GM12878 (cell line): ENCODE data around the gene SNCA. TPM values are rescaled to one million over a fixed set of nuclear protein-coding genes. Genes with fewer than 3 reads are reported as not detected.

ENCODE experiments used
- ATAC-seq: fragments of 200-7000 bp; cut with Tn5 transposase; 3 replicates; pipeline ENCODE4 v1.9.1; 2020; ENCODE audit warnings: mild to moderate bottlenecking, moderate library complexity
- BruUV-seq: library from RNA; stranded (reverse); fragments of 400-500 nt; replicated peaks from 2 replicates; lab custom pipeline; 2021; lab: Mats Ljungman, UMichigan
- CTCF ChIA-PET: fragments of 300-600 bp; sonication (Branson Sonifier 250); formaldehyde crosslinking; extraction: SDS; loops from one replicate; lab custom pipeline; 2021; ENCODE audit warnings: inconsistent platforms; lab: Yijun Ruan, JAX
- POLR2A ChIA-PET: fragments of 350-600 bp; formaldehyde crosslinking; extraction: SDS; loops from one replicate; lab custom pipeline; 2021; ENCODE audit warnings: inconsistent platforms; lab: Charles Lee
- RAD21 ChIA-PET: fragments of 300-600 bp; sonication (Branson Sonifier 250); formaldehyde crosslinking; loops from one replicate; lab custom pipeline; 2023; ENCODE audit warnings: antibody characterized with exemption; ENCODE audit not compliant: unreplicated experiment; lab: Charles Lee
- SMC1A ChIA-PET: fragments of 300-600 bp; sonication (Branson Sonifier 250); formaldehyde crosslinking; loops from one replicate; lab custom pipeline; 2023; ENCODE audit not compliant: unreplicated experiment, uncharacterized antibody; lab: Charles Lee
- DNase-seq: peaks from one replicate; pipeline ENCODE4 v3.0.0-alpha.2; 2011; ENCODE audit warnings: low read depth, low spot score
- FAIRE-seq: peaks from 3 replicates; lab custom pipeline; 2011; peaks lifted over from hg19 to GRCh38; lab: Jason Lieb, UNC
- H2AFZ ChIP-seq: 2 replicates; pipeline ENCODE4 v1.6.0; 2011; ENCODE audit warnings: low read depth, low read length, control low read depth; ENCODE audit not compliant: control insufficient read depth
- H3K27ac ChIP-seq: 2 replicates; pipeline ENCODE4 v1.5.1; 2011; ENCODE audit warnings: control low read depth; ENCODE audit not compliant: control insufficient read depth, insufficient read depth
- H3K27me3 ChIP-seq, 2 experiments: replicated peaks in 1 of 2; 2 replicates each; pipeline versions ENCODE4 v1.6.0 to v1.6.1; 2011; ENCODE audit warnings: low read length in 1 of 2; ENCODE audit not compliant: control insufficient read depth in 2 of 2, insufficient read depth in 2 of 2
- H3K36me3 ChIP-seq, 2 experiments: 2 replicates each; pipeline ENCODE4 v1.5.1; 2011; ENCODE audit warnings: low read length in 1 of 2; ENCODE audit not compliant: control insufficient read depth in 2 of 2, insufficient read depth in 2 of 2
- H3K4me1 ChIP-seq: 2 replicates; pipeline ENCODE4 v1.6.1; 2011; ENCODE audit warnings: mild to moderate bottlenecking, low read length, moderate library complexity, mixed read lengths; ENCODE audit not compliant: control insufficient read depth, insufficient read depth
- H3K4me2 ChIP-seq: 2 replicates; pipeline ENCODE4 v1.6.0; 2011; ENCODE audit warnings: control low read depth; ENCODE audit not compliant: control insufficient read depth, insufficient read depth
- H3K4me3 ChIP-seq: fragments of 200-600 bp; sonication (generic); 2 replicates; pipeline ENCODE4 v1.5.1; 2016
- H3K79me2 ChIP-seq: 2 replicates; pipeline ENCODE4 v1.6.0; 2011; ENCODE audit warnings: low read length; ENCODE audit not compliant: control insufficient read depth, insufficient read depth
- H3K9ac ChIP-seq: 2 replicates; pipeline ENCODE4 v1.8.0; 2011; ENCODE audit warnings: low read length, control low read depth, mixed read lengths; ENCODE audit not compliant: control insufficient read depth, insufficient read depth
- H3K9me3 ChIP-seq: replicated peaks from 3 replicates; pipeline ENCODE4 v1.5.1; 2011; ENCODE audit warnings: mild to moderate bottlenecking, low read length; ENCODE audit not compliant: control insufficient read depth, insufficient read depth
- H4K20me1 ChIP-seq: 2 replicates; pipeline ENCODE4 v1.6.0; 2011; ENCODE audit not compliant: control insufficient read depth, insufficient read depth
- CBFB ChIP-seq: IDR thresholded peaks from 2 replicates; pipeline ENCODE4 v1.6.1; 2016; ENCODE audit warnings: antibody characterized with exemption, low read depth
- CREB1 ChIP-seq: IDR thresholded peaks from 2 replicates; pipeline ENCODE4 v1.6.1; 2012; ENCODE audit warnings: low read depth, mild to moderate bottlenecking, inconsistent platforms
- FOS ChIP-seq: IDR thresholded peaks from 3 replicates; pipeline ENCODE4 v1.6.1; 2011; ENCODE audit warnings: borderline replicate concordance; ENCODE audit not compliant: insufficient read length; ENCODE audit errors: extremely low read depth
- FOXM1 ChIP-seq: IDR thresholded peaks from 2 replicates; pipeline ENCODE4 v1.6.1; 2012; ENCODE audit warnings: low read depth, mild to moderate bottlenecking, inconsistent platforms, low read length, moderate library complexity
- MTA3 ChIP-seq: IDR thresholded peaks from 2 replicates; pipeline ENCODE4 v1.6.1; 2012; ENCODE audit warnings: low read length, inconsistent platforms, borderline replicate concordance
- MXI1 ChIP-seq: fragments of 150-350 bp; IDR thresholded peaks from 2 replicates; pipeline ENCODE4 v1.6.1; 2011; ENCODE audit warnings: low read depth, mild to moderate bottlenecking, inconsistent platforms, low read length, improper control_type of control experiment
- PAX5 ChIP-seq: IDR thresholded peaks from 2 replicates; pipeline ENCODE4 v1.6.1; 2011; ENCODE audit warnings: low read depth, low read length, borderline replicate concordance
- RBBP5 ChIP-seq: fragments of 200-600 bp; sonication (generic); conservative IDR thresholded peaks from 2 replicates; pipeline ENCODE4 v1.6.1; 2016
- RCOR1 ChIP-seq: conservative IDR thresholded peaks from 2 replicates; pipeline ENCODE4 v1.6.1; 2012; ENCODE audit warnings: low read depth, low read length, improper control_type of control experiment
- RUNX3 ChIP-seq: IDR thresholded peaks from 2 replicates; pipeline ENCODE4 v1.6.1; 2012; ENCODE audit warnings: low read length, inconsistent platforms
- SIN3A ChIP-seq: IDR thresholded peaks from 2 replicates; pipeline ENCODE4 v1.6.1; 2012; ENCODE audit warnings: low read depth, low read length, improper control_type of control experiment
- SP1 ChIP-seq: IDR thresholded peaks from one replicate; pipeline ENCODE4 v1.6.1; 2011; ENCODE audit warnings: low read depth, low read length
- SRF ChIP-seq, 2 experiments: IDR thresholded peaks; 2 replicates each; pipeline ENCODE4 v1.6.1; 2011; ENCODE audit warnings: low read depth in 2 of 2, low read length in 2 of 2, mild to moderate bottlenecking in 1 of 2, moderate library complexity in 1 of 2
- TARDBP ChIP-seq: IDR thresholded peaks from 2 replicates; pipeline ENCODE4 v1.6.1; 2016; ENCODE audit warnings: borderline replicate concordance
- TCF12 ChIP-seq: IDR thresholded peaks from 2 replicates; pipeline ENCODE4 v1.6.1; 2011; ENCODE audit warnings: low read depth, mild to moderate bottlenecking, low read length
- ZBED1 ChIP-seq: IDR thresholded peaks from 2 replicates; pipeline ENCODE4 v1.6.1; 2016; ENCODE audit warnings: borderline replicate concordance
- WGBS: methylation state at CpG from one replicate; pipeline ENCODE4 v1.1.6; 2016; ENCODE audit warnings: low lambda C conversion rate; ENCODE audit not compliant: insufficient replicate concordance, insufficient coverage; ENCODE audit errors: missing lambda C conversion rate; 5-methylcytosine and 5-hydroxymethylcytosine counted together
- in situ Hi-C: fragments of 300-500 bp; cut with MboI; formaldehyde crosslinking; loops from 9 replicates; pipeline ENCODE4 v1.14.3; 2018; ENCODE audit warnings: mixed read lengths
- intact Hi-C: fragments of 100-400 bp; cut with micrococcal nuclease; formaldehyde crosslinking; loops from one replicate; pipeline ENCODE4 v1.14.2; 2022; ENCODE audit not compliant: unreplicated experiment
- polyA plus RNA-seq, 11 experiments: library from polyadenylated mRNA; depleted of rRNA in 4 of 11; unstranded in 6 of 11; stranded (reverse) in 5 of 11; fragments of >200 nt; fragmentation: Nextera tagmentation in 4 of 11; fragmentation: Illumina TruSeq in 1 of 11; extraction: Ambion mirVana in 4 of 11; extraction: Trizol in 1 of 11; gene quantifications; 1 replicate in 1 of 11; 2 replicates in 10 of 11; pipeline versions ENCODE4 v1.2.1 to v1.2.3, GENCODE V29; 2011 to 2016; ENCODE audit warnings: inconsistent platforms in 2 of 11, missing spikeins in 2 of 11, low read depth in 1 of 11
- total RNA-seq, 4 experiments: library from RNA; depleted of rRNA in 3 of 4; stranded (reverse); fragments of >200 nt in 3 of 4; fragmentation: Illumina TruSeq in 1 of 4; extraction: Trizol in 1 of 4; gene quantifications; 2 replicates each; pipeline versions ENCODE4 v1.2.1 to v1.2.3, GENCODE V29; 2013 to 2021
- TF ChIP-seq, protein P1 (sequence below): fragments of 150-350 bp; IDR thresholded peaks from 2 replicates; pipeline ENCODE4 v1.6.1; 2014; ENCODE audit warnings: mild to moderate bottlenecking, low read depth, low read length

The SNCA gene
- total and polyA plus RNA-seq, 10 of the 15 experiments (the other 5 are each of a cell fraction or from before 2014, with no cell fraction given) = 0.22 TPM; not detected in 9

DNA sequence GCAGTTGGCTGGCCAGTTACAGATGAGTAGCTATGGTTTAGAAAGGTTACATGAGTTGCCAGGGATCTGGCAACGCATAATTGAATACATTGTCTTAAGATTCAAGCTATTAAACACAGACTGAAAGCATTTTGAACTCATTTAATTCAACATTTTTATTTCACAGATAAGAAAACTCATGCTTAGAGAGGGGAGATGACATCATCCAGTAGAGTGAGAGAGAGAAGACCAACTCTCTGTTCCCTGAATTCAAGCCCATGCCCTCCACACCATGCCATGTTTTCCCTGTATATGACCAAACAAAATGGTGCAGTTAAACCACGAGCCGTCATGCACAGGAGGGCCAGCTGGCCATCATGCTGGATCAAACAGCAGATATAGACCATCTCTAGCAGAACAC lies 22.6 kb downstream of the SNCA start:
- no peak for TF ChIP-seq SRF (IDR thresholded peaks at IDR 0.05; ENCODE audit: low read depth in 2 of 2, low read length in 2 of 2)
- no peak for TF ChIP-seq RCOR1
- ATAC-seq (no peak), DNase-seq (no peak), FAIRE-seq (no peak)
- Histone ChIP-seq H3K9ac (no peak overlapping the region), H3K36me3 (no peaks in the 10 kb centered on the region), H3K79me2 (no peaks in the 10 kb centered on the region), H3K4me2 (no peak overlapping the region), H3K4me1 (no peaks in the 10 kb centered on the region), H3K9me3 (no peaks in the 10 kb centered on the region), H4K20me1 (no peaks in the 10 kb centered on the region), H2AFZ (no peak overlapping the region), H3K27me3 (no peaks in the 10 kb centered on the region), H3K27ac (no peak overlapping the region), H3K4me3 (no peak overlapping the region)
- POLR2A ChIA-PET = no interaction called here
- intact Hi-C loops = no loop called here
- 38% methylated on average over 3 of the region's 3 CpGs for WGBS
- in situ Hi-C loops = no loop called here
- no TSS peak for BruUV-seq
- CTCF ChIA-PET = interaction anchor here (0.7 kb wide), 1 partner anchor 67 kb away, joined by 3 read pairs; no protein-coding TSS in a partner anchor
- SMC1A ChIA-PET = no interaction called here
- RAD21 ChIA-PET = no interaction called here

DNA sequence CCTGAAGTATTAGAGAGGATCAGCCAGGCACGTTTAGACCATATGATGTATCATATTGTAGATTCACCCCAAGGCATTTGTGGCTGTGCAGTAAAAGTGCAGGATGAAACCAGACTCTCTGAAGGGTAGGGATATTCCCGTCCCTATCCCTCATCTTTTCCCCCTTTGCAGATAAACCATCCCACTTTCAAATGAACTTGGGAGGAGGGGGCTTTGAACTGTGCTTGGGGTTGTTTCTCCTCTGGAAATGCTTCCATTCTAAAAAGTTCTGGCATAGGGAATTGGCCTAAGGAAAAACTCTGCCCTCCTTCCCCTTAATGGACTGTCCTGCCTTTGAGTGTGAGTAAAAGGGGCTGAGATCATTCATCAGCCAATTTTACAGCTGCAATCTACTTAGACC lies 23.8 kb downstream of the SNCA start:
- H3K4me3 ChIP-seq = no peak overlapping the region
- no peak overlapping the region for H2AFZ ChIP-seq
- WGBS = 0% methylated on average over 2 of the region's 2 CpGs
- H4K20me1 ChIP-seq = no peaks in the 10 kb centered on the region
- no peaks in the 10 kb centered on the region for H3K36me3 ChIP-seq
- no peaks in the 10 kb centered on the region for H3K4me1 ChIP-seq
- DNase-seq (no peak), ATAC-seq (no peak), FAIRE-seq (no peak)
- no peak overlapping the region for H3K9ac ChIP-seq
- no peak for TF ChIP-seq FOXM1
- no peak for TF ChIP-seq TARDBP
- no peak for TF ChIP-seq FOS
- no peak for TF ChIP-seq MXI1
- no peak for TF ChIP-seq TCF12
- TF ChIP-seq CREB1 = no peak
- no peak for TF ChIP-seq SIN3A
- TF ChIP-seq CBFB = no peak
- no peak for TF ChIP-seq ZBED1
- no peak for TF ChIP-seq RBBP5
- TF ChIP-seq RUNX3 = no peak
- TF ChIP-seq MTA3 = no peak
- no peak for TF ChIP-seq SP1
- no peak for TF ChIP-seq SRF (IDR thresholded peaks at IDR 0.05; ENCODE audit: low read depth in 2 of 2, low read length in 2 of 2)
- no peak for TF ChIP-seq PAX5
- TF ChIP-seq, protein P1, sequence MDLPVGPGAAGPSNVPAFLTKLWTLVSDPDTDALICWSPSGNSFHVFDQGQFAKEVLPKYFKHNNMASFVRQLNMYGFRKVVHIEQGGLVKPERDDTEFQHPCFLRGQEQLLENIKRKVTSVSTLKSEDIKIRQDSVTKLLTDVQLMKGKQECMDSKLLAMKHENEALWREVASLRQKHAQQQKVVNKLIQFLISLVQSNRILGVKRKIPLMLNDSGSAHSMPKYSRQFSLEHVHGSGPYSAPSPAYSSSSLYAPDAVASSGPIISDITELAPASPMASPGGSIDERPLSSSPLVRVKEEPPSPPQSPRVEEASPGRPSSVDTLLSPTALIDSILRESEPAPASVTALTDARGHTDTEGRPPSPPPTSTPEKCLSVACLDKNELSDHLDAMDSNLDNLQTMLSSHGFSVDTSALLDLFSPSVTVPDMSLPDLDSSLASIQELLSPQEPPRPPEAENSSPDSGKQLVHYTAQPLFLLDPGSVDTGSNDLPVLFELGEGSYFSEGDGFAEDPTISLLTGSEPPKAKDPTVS = no peak
- H3K4me2 ChIP-seq = no peak overlapping the region
- H3K79me2 ChIP-seq = no peaks in the 10 kb centered on the region
- H3K9me3 ChIP-seq = no peaks in the 10 kb centered on the region
- no peak overlapping the region for H3K27ac ChIP-seq
- no peaks in the 10 kb centered on the region for H3K27me3 ChIP-seq
- ChIA-PET CTCF (no interaction called here), SMC1A (no interaction called here), RAD21 (no interaction called here), POLR2A (no interaction called here)
- in situ Hi-C loops (no loop called here), intact Hi-C loops (no loop called here)
- BruUV-seq = no TSS peak
